Dermis lymphatic vessel endothelial cell (primary cell): Measurements from ENCODE around the gene TXNDC11. TPM values are rescaled to one million over a fixed set of nuclear protein-coding genes. Genes with fewer than 3 reads are reported as not detected.

Experiments
- total RNA-seq: library from RNA; depleted of rRNA; stranded (reverse); fragments of >200 nt; gene quantifications from 2 replicates; pipeline ENCODE4 v1.2.1, GENCODE V29; 2014

TXNDC11 gene
- 19.2 and 42.4 TPM in 2 replicates for total RNA-seq

GRCh38 chr16:11742536-11743307 lies at the start of gene TXNDC11:
Gene TXNDC11 (minus strand): TSS chr16:11742857. CDS start chr16:11742730, 127 bp downstream.

GRCh38 chr16:11667824-11668622 lies 74.6 kb downstream of the TXNDC11 start, which contains the start of gene SNN:
Gene SNN (plus strand): TSS chr16:11668455. CDS start chr16:11676060, 7,605 bp downstream.

Other genes starting within 250 kb of the TXNDC11 start
- 1.5 and 4.2 TPM in 2 replicates for gene LITAF, start 155.9 kb downstream of the TXNDC11 start, total RNA-seq
- 43.3 and 45.6 TPM in 2 replicates for gene SNN, start 74.4 kb downstream of the TXNDC11 start, total RNA-seq
- 48.2 and 56.2 TPM in 2 replicates for gene ZC3H7A, start 54.4 kb upstream of the TXNDC11 start, total RNA-seq
- 36.7 and 82.3 TPM in 2 replicates for gene RSL1D1, start 108.7 kb upstream of the TXNDC11 start, total RNA-seq
- 40.6 and 48.6 TPM in 2 replicates for gene GSPT1, start 173.1 kb upstream of the TXNDC11 start, total RNA-seq
- 1.5 and 2.6 TPM in 2 replicates for gene NPIPB2, start 199.2 kb upstream of the TXNDC11 start, total RNA-seq
- not detected in 2 replicates for gene TNFRSF17, start 222.4 kb upstream of the TXNDC11 start, total RNA-seq
- gene SNX29, start 233.9 kb upstream of the TXNDC11 start, total RNA-seq: 8.5 and 15.0 TPM in 2 replicates